Osteoblast (primary cell): ENCODE measurements around the gene LCE1C. TPM values are rescaled to one million over a fixed set of nuclear protein-coding genes. Genes with fewer than 3 reads are reported as not detected.

Source experiments
- DNase-seq: peaks from one replicate; pipeline ENCODE4 v3.0.0; 2011; ENCODE audit warnings: low spot score, mixed read lengths; ENCODE audit not compliant: insufficient read length; ENCODE audit errors: missing footprints
- H2AFZ ChIP-seq: 2 replicates; pipeline ENCODE4 v1.6.0; 2011; ENCODE audit warnings: mild to moderate bottlenecking, low read length
- H3K27ac ChIP-seq: 2 replicates; pipeline ENCODE4 v1.5.1; 2011; ENCODE audit warnings: mild to moderate bottlenecking, low read depth, low read length, moderate library complexity
- H3K27me3 ChIP-seq: 2 replicates; pipeline ENCODE4 v1.6.0; 2012; ENCODE audit warnings: mild to moderate bottlenecking, control low read depth, inconsistent platforms, low read length, moderate library complexity; ENCODE audit not compliant: insufficient read depth
- H3K36me3 ChIP-seq: 2 replicates; pipeline ENCODE4 v1.5.1; 2011; ENCODE audit warnings: mild to moderate bottlenecking, low read length, control low read depth, moderate library complexity; ENCODE audit not compliant: insufficient read depth
- H3K4me1 ChIP-seq: 2 replicates; pipeline ENCODE4 v1.5.1; 2011; ENCODE audit warnings: mild to moderate bottlenecking, low read length, control low read depth, moderate library complexity; ENCODE audit not compliant: insufficient read depth
- H3K4me2 ChIP-seq: 2 replicates; pipeline ENCODE4 v1.6.0; 2011; ENCODE audit warnings: mild to moderate bottlenecking, low read length; ENCODE audit not compliant: insufficient read depth
- H3K4me3 ChIP-seq: fragments of 200-600 bp; sonication (generic); 3 replicates; pipeline ENCODE4 v1.5.1; 2012; ENCODE audit warnings: mild to moderate bottlenecking, low read length, inconsistent platforms; ENCODE audit not compliant: insufficient read depth
- H3K79me2 ChIP-seq: 2 replicates; pipeline ENCODE4 v1.6.0; 2012; ENCODE audit warnings: mild to moderate bottlenecking, low read length, control low read depth, inconsistent platforms; ENCODE audit not compliant: insufficient read depth
- H3K9me3 ChIP-seq: 2 replicates; pipeline ENCODE4 v1.5.1; 2011; ENCODE audit warnings: low read depth, low read length, control low read depth
- H4K20me1 ChIP-seq: 2 replicates; pipeline ENCODE4 v1.6.0; 2012; ENCODE audit warnings: mild to moderate bottlenecking, low read length, control low read depth; ENCODE audit not compliant: insufficient read depth
- total RNA-seq: library from RNA; depleted of rRNA; stranded (reverse); fragments of >200 nt; gene quantifications from 2 replicates; pipeline ENCODE4 v1.2.3, GENCODE V29; 2012
- TF ChIP-seq, protein P1 (sequence below): IDR thresholded peaks from 2 replicates; pipeline ENCODE4 v1.5.1; 2011; ENCODE audit warnings: mild to moderate bottlenecking, low read depth, low read length, moderate library complexity; ENCODE audit errors: extremely low read depth

Gene LCE1C
- total RNA-seq, 1 donor = not detected

DNA sequence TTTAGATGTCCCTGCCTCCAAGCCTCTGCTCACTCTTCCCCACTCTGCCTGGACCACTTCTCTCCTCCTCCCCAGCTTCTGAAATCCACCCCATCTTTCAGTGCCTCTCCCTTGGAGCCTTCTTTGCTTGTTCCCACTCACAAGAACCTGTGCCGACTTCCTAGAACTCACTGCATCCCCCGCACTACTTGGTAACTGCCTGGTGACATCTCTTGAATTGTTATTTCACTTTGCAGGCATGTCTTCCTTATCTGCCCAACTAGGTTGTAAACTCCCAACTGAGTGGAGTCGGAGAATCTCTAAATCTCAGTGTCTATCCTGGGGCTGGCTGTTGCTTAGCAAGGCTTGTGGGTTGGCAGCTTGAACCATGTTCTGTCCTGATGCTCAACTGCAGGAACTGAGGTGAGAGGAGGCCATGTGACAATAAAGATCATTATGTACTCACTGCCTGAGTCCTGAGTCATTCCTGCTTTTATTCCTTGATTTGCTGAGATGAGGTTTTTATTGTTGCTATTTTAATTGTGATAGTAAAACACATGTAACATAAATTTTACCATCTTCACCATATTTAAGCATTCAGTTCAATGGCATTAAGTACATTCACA, 44.7 kb downstream of the LCE1C start:
- Histone ChIP-seq H3K4me2 (no peak overlapping the region), H3K4me1 (no peaks in the 10 kb centered on the region), H3K36me3 (no peaks in the 10 kb centered on the region), H2AFZ (no peak overlapping the region), H3K9me3 (no peaks in the 10 kb centered on the region), H3K27ac (no peak overlapping the region), H3K27me3 (no peaks in the 10 kb centered on the region), H4K20me1 (no peaks in the 10 kb centered on the region), H3K79me2 (no peaks in the 10 kb centered on the region), H3K4me3 (no peak overlapping the region)
- no peak for DNase-seq
- TF ChIP-seq, protein P1, sequence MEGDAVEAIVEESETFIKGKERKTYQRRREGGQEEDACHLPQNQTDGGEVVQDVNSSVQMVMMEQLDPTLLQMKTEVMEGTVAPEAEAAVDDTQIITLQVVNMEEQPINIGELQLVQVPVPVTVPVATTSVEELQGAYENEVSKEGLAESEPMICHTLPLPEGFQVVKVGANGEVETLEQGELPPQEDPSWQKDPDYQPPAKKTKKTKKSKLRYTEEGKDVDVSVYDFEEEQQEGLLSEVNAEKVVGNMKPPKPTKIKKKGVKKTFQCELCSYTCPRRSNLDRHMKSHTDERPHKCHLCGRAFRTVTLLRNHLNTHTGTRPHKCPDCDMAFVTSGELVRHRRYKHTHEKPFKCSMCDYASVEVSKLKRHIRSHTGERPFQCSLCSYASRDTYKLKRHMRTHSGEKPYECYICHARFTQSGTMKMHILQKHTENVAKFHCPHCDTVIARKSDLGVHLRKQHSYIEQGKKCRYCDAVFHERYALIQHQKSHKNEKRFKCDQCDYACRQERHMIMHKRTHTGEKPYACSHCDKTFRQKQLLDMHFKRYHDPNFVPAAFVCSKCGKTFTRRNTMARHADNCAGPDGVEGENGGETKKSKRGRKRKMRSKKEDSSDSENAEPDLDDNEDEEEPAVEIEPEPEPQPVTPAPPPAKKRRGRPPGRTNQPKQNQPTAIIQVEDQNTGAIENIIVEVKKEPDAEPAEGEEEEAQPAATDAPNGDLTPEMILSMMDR = no peak

DNA sequence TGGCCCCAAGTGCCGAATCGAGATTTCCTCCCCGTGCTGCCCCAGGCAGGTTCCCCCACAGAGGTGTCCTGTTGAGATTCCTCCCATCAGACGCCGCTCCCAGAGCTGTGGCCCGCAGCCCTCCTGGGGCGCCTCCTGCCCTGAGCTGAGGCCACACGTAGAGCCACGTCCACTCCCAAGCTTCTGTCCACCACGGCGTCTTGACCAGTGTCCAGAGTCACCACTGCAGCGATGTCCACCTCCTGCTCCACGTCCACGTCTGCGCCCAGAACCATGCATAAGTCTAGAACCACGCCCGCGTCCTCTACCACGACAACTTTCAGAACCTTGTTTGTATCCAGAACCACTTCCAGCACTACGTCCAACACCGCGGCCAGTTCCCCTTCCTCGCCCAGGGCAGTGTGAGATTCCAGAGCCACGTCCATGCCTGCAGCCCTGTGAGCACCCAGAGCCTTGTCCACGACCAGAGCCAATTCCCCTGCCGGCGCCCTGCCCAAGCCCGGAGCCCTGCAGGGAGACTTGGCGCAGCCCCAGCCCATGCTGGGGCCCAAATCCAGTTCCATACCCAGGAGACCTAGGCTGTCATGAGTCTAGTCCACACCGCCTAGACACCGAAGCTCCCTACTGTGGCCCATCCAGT, 45.8 kb downstream of the LCE1C start:
- H3K36me3 ChIP-seq = no peaks in the 10 kb centered on the region
- H3K4me2 ChIP-seq = no peak overlapping the region
- H3K4me1 ChIP-seq = no peaks in the 10 kb centered on the region
- TF ChIP-seq, protein P1 = no peak
- H3K27ac ChIP-seq = no peak overlapping the region
- H3K27me3 ChIP-seq = no peaks in the 10 kb centered on the region
- H2AFZ ChIP-seq = no peak overlapping the region
- no peaks in the 10 kb centered on the region for H4K20me1 ChIP-seq
- H3K9me3 ChIP-seq = no peaks in the 10 kb centered on the region
- H3K4me3 ChIP-seq = no peak overlapping the region
- DNase-seq = no peak
- no peaks in the 10 kb centered on the region for H3K79me2 ChIP-seq

DNA sequence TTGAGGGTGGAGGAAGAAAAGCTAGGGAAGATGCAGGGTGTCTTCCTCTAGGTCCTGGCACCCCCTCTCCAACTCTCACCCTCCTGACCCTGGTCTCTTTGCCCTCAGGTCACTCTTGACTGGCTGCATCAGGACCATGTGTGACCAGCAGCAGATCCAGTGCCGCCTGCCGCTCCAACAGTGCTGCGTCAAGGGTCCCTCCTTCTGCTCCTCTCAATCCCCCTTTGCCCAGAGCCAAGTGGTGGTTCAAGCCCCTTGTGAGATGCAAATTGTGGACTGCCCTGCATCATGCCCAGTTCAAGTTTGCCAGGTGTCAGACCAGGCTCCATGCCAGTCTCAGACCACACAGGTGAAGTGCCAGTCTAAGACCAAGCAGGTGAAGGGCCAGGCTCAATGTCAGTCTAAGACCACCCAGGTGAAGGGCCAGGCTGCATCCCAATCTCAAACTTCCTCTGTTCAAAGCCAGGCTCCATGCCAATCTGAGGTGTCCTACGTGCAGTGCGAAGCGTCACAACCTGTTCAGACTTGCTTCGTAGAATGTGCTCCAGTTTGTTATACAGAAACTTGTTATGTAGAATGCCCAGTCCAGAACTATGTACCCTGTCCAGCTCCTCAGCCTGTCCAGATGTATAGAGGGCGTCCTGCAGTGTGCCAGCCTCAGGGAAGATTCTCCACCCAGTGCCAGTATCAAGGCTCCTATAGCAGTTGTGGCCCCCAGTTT, 46.8 kb downstream of the LCE1C start:
- no peaks in the 10 kb centered on the region for H3K9me3 ChIP-seq
- no peaks in the 10 kb centered on the region for H4K20me1 ChIP-seq
- no peaks in the 10 kb centered on the region for H3K79me2 ChIP-seq
- H3K4me2 ChIP-seq = no peak overlapping the region
- H3K4me1 ChIP-seq = no peaks in the 10 kb centered on the region
- no peaks in the 10 kb centered on the region for H3K27me3 ChIP-seq
- TF ChIP-seq, protein P1 = no peak
- no peak overlapping the region for H3K4me3 ChIP-seq
- no peak for DNase-seq
- H3K27ac ChIP-seq = no peak overlapping the region
- no peak overlapping the region for H2AFZ ChIP-seq
- H3K36me3 ChIP-seq = no peaks in the 10 kb centered on the region

DNA sequence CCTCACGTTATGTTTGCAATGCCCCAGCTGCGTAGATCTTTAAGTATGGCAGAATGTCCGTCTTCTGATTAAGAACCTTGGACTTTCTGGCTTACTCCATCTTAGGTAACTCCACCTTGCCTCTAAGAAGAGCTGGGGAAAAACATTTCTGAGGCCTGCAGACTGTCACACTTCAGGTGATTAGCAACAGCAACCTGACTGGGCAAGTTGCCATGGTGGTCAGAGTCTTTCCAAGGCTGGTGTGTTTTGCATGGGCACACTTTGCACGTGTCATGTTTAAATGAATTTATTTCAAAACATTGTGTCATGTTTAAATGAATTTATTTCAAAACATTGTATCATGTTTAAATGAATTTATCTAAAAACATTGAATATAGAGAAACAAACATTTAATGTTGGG, 47.8 kb downstream of the LCE1C start:
- H3K36me3 ChIP-seq = no peaks in the 10 kb centered on the region
- TF ChIP-seq, protein P1 = no peak
- DNase-seq = no peak
- no peaks in the 10 kb centered on the region for H3K4me1 ChIP-seq
- H3K79me2 ChIP-seq = no peaks in the 10 kb centered on the region
- H3K27ac ChIP-seq = no peak overlapping the region
- H3K27me3 ChIP-seq = no peaks in the 10 kb centered on the region
- no peaks in the 10 kb centered on the region for H4K20me1 ChIP-seq
- H2AFZ ChIP-seq = no peak overlapping the region
- H3K9me3 ChIP-seq = no peaks in the 10 kb centered on the region
- H3K4me2 ChIP-seq = no peak overlapping the region
- no peak overlapping the region for H3K4me3 ChIP-seq
